GM18520 (cell line): ENCODE results near the gene ARHGEF7.
A peak's percentile ranks its signal among the peaks of the same experiment; 100 is the strongest.

Experiments
- ATAC-seq: cut with Tn5 transposase; IDR thresholded peaks from one replicate; pipeline ENCODE4 v1.9.1; 2021; ENCODE audit not compliant: unreplicated experiment

Gene ARHGEF7

GRCh38 chr13:111131611-111132010, 16.5 kb downstream of the ARHGEF7 start:
- ATAC-seq: no peak

DNA sequence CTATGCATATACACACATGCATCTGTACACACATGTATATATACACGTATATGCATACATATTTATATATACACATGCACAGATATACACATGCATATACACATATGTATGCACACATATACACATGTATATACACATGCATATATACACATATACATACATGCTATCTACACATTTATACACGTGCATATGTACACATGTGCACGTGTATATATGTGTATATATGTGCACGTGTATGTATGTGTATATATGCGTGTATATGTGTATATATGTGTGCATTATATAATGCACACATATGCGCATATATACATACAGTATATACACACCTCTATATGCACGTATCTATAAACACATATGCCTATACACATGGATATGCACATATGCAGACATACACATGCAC, 17.8 kb downstream of the ARHGEF7 start:
- no peak for ATAC-seq

DNA sequence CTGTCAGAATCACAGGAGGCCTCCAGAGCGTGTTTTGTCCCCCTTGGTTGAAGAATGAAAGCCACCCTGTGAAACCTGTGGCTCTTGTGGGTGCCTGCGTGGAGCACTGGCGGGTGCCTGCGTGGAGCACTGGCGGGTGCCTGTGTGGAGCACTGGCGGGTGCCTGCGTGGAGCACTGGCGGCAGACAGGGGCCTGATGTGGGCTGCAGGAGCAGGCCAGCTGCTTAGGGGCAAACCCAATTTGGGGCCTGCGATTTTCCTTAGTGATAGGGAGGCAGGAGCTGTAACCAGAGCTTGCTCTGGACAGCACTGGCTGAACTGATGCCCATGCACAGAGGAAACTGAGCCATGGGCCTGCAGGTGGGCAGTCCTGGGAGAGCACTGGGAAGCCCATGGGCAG, 24.3 kb downstream of the ARHGEF7 start:
- ATAC-seq: no peak

- no peak for ATAC-seq
Measured at GRCh38 chr13:111139873-111140561, 24.9 kb downstream of the ARHGEF7 start.

DNA sequence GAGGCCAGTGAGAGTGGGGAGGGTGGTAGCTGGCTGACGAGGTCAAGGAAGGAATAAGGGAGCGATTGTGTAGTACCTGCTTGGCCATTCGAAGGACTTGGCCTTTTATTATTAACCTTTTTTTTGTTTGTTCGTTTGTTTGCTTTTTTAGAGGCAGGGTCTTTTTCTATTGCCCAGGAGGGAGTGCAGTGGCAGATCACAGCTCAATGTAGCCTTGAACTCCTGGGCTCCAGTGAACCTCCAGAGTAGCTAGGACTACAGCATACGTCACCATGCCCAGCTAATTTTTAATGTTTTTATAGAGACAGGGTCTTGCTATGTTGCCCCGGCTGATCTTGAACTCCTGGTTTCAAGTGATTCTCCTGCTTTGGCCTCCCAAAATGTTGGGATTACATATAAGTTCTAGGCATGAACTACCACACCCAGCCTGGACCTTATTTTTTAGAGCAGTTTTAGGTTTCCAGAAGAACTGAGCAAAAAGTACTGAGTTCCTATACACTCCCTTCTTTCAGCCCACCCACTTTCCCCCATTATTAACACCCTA, 25.5 kb downstream of the ARHGEF7 start:
- ATAC-seq: no peak

DNA sequence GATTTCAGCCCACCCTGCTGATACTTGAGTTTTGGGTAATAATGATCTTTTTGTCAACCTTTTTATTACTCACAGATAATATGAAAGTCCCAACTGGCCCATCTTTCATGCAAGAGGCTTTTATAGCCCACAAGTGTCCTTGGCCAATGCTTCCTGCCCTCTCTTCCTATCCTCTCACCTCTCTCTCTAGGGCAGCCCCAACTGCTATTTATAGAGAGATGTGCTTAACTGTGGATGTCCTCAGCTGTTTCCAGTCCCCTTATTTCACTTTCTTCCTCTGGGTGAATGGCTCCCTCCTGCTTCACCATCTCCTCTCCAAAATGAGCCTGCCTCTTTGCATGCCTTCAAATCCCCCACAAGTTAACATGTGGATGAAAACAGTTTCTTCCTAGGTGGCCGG, 27.4 kb downstream of the ARHGEF7 start:
- no peak for ATAC-seq

DNA sequence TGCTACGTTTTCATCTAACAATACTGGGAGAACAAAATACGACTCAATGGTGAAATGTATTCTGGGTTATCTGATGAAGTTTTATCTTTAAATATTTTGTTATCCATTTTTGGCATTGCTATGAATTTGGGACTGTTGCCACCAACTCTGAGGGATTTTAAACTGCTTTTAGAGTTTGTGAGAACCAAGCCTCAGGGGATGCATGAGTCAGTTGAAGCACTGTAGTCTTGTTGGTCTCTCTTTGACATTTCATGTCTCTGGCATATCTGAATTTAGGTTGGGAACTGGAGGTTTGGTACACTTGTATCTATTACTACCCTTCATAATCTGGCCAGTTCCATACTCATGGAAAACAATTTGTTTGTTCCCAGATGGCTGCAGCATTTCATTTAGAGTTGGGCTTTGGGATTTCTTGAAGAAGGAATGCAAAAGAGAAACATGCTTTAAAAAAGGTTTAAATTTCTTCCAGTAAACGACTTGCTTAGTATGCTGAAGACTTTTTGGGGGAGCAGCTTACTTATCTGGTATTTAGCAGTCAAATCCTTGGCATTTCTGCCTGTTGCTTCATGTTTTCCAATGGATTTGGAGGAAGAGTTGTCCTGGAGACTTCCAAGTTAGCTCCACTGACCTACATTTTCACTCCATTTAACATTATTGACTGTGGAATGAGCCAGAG, 28.9 kb downstream of the ARHGEF7 start:
- no peak for ATAC-seq

DNA sequence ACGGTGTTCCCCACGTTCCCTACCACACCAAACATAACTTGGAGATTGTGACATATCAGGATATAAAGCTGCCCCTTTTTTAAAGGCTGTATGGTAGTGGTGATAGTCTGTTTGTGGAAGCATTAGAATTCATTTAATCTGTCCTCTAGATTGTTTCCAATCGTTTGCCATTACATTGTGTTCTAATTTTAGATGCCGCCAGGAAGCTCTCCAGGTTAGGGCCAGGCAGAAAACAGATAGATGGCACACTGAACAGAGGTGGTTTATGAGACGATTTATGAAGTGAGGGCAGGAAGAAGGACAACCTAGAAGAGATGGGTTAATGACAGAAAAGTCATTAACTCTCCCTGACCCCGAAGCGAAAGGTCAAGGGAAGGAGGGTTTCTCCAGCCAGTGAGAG, 30.0 kb downstream of the ARHGEF7 start:
- ATAC-seq: no peak

DNA sequence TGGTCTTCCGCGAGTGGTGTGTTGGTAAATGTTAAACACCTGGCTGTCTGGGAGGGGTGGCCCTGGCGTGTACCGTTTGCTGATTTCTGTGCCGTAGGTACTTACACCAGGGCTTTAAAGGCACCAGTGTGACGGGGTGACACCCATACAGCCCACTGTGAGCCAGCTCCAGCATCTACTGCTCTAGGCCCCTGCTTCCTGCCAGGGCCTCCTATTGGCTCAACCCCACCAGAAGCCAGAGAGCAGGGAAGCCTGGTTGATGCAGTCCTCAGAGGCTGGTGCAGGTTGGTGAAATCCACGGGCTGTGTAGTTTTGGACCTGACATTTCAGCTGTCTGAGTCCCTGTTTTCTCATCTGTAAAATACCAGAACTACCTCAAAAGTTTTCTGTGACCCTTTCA, 30.4 kb downstream of the ARHGEF7 start:
- no peak for ATAC-seq

- ATAC-seq: no peak
Measured at GRCh38 chr13:111152844-111153243, 37.7 kb downstream of the ARHGEF7 start.

GRCh38 chr13:111153279-111153976, 38.3 kb downstream of the ARHGEF7 start:
- peak; percentile 79 for ATAC-seq

DNA sequence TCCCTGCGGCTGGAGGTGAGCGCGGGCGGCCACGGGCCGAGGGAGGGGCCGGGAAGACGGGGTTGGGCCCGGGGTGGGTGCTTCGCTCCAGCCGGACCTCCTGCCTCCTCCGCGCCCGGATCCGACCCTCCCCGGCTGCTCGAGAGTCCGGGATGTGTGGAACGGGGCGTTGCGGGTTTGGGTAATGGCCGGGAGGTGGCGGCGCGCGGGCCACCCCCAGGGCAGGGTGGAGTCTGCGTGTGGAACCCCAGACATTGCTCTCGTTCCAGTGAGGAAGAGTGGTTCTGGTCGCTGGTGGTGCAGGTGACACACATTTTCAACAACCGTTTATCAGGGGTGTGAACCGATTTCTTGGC, 38.8 kb downstream of the ARHGEF7 start:
- peak; percentile 22 for ATAC-seq

DNA sequence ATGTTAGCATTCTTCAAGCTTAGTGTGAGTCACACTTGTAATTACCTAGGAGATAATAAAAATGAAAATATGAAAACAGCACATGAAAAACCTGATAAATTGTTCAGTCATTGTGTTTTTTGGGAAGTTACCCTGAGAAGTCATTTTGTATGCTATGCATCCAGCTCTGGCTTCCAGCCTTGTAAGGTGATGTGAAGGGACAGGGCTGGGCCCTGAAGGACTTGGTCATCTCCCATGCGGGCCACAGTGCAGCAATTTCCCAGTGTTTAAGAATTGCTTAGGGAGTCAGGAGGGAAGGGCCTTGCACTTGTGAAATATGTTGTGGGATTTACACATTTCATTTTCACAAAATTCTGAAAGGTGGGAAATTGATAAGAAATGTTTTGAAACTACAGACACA, 41.3 kb downstream of the ARHGEF7 start:
- ATAC-seq: no peak

- ATAC-seq: no peak
Measured at GRCh38 chr13:111158136-111158805, 43.2 kb downstream of the ARHGEF7 start.

GRCh38 chr13:111159362-111160320, 44.5 kb downstream of the ARHGEF7 start:
- no peak for ATAC-seq

DNA sequence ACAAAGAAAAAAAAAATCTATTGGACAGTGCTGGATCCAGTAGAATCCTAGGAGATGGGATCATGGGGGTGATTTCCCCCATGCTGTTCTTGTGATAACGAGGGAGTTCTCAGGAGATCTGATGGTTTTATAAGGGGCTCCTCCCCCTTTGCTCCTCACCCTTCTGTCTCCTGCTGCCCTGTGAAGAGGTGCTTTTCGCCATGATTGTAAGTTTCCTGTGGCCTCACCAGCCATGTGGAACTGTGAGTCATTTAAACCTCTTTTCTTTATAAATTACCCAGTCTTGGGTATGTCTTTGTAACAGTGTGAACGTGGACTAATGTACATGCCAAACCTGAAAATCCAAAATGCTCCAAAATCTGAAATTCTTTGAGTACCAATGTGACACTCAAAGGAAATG, 45.5 kb downstream of the ARHGEF7 start:
- ATAC-seq: no peak

GRCh38 chr13:111161601-111162600, 46.8 kb downstream of the ARHGEF7 start:
- ATAC-seq: no peak

GRCh38 chr13:111165241-111166010, 50.3 kb downstream of the ARHGEF7 start:
- no peak for ATAC-seq
